Activated naive CD4-positive, alpha-beta T cell treated with anti-CD3 and anti-CD28 coated beads, Interleukin-2, amount 50 U/mL, for 72 hours (primary cell): Measurements from ENCODE around the gene GDPD5. TPM values are rescaled to one million over a fixed set of nuclear protein-coding genes. Genes with fewer than 3 reads are reported as not detected.

Experiments used
- ATAC-seq, 2 donors: fragments of 150-1000 bp; cut with Tn5 transposase; 2 replicates each; pipeline ENCODE4 v1.10.0; 2021; ENCODE audit warnings: mild to moderate bottlenecking in 2 of 2, moderate library complexity in 2 of 2
- DNase-seq, 2 donors: peaks; one replicate each; pipeline ENCODE4 v3.0.0; 2021 to 2022; ENCODE audit warnings: low spot score in 2 of 2
- H3K27ac Mint-ChIP-seq, 2 donors: one replicate each; pipeline ENCODE4 v1.8.0; 2022; ENCODE audit warnings: mild to moderate bottlenecking in 2 of 2, mixed read lengths in 2 of 2
- H3K36me3 Mint-ChIP-seq, 2 donors: one replicate each; pipeline ENCODE4 v1.8.0; 2022; ENCODE audit warnings: mixed read lengths in 2 of 2
- H3K9me3 Mint-ChIP-seq, 2 donors: one replicate each; pipeline ENCODE4 v1.8.0; 2022; ENCODE audit warnings: mixed read lengths in 2 of 2
- total RNA-seq, 2 donors: library from RNA; stranded (reverse); gene quantifications; one replicate each; pipeline ENCODE4 v1.2.3, GENCODE V29; 2022

Gene GDPD5
- total RNA-seq, 2 donors from 2014 or later: 13.4 to 22.7 TPM

GRCh38 chr11:75507571-75507970, 18.2 kb downstream of the GDPD5 start:
- ATAC-seq: no peak
- DNase-seq: no peak
- H3K27ac Mint-ChIP-seq: peak overlapping the region in 1 of 2 donors; percentile 26
- H3K36me3 Mint-ChIP-seq: no peaks in the 10 kb centered on the region
- no peaks in the 10 kb centered on the region for H3K9me3 Mint-ChIP-seq

DNA sequence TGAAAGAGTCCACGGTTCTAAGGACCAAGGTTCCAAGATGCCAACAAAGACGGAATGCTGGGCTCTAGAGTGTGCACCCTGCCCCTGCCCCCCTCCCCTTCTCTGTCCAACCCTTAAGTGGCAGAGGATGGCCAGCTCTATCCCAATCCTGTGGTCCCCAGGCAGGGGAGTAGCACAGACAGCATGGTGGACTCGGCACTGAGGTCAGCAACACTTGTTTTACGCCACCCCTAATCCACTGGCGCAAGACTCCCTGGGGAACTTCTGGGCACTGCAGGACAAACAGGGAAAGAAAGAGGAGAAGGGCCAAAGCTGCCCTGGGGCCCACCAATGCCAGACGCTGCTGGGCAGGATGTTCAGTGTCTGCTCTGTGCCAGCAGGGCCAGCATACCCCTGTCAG, 18.9 kb downstream of the GDPD5 start:
- Mint-ChIP-seq H3K27ac (no peak overlapping the region), H3K9me3 (no peaks in the 10 kb centered on the region), H3K36me3 (no peaks in the 10 kb centered on the region)
- DNase-seq: no peak
- ATAC-seq: no peak

- ATAC-seq (no peak), DNase-seq (no peak)
- H3K27ac Mint-ChIP-seq: peak overlapping the region in 1 of 2 donors; percentile 77
- H3K36me3 Mint-ChIP-seq: no peaks in the 10 kb centered on the region
- no peaks in the 10 kb centered on the region for H3K9me3 Mint-ChIP-seq
Measured at GRCh38 chr11:75505916-75506692, 19.6 kb downstream of the GDPD5 start.

- ATAC-seq (no peak), DNase-seq (no peak)
- Mint-ChIP-seq H3K36me3 (no peaks in the 10 kb centered on the region), H3K9me3 (no peaks in the 10 kb centered on the region), H3K27ac (no peak overlapping the region)
Measured at GRCh38 chr11:75504501-75504900, 21.2 kb downstream of the GDPD5 start.

DNA sequence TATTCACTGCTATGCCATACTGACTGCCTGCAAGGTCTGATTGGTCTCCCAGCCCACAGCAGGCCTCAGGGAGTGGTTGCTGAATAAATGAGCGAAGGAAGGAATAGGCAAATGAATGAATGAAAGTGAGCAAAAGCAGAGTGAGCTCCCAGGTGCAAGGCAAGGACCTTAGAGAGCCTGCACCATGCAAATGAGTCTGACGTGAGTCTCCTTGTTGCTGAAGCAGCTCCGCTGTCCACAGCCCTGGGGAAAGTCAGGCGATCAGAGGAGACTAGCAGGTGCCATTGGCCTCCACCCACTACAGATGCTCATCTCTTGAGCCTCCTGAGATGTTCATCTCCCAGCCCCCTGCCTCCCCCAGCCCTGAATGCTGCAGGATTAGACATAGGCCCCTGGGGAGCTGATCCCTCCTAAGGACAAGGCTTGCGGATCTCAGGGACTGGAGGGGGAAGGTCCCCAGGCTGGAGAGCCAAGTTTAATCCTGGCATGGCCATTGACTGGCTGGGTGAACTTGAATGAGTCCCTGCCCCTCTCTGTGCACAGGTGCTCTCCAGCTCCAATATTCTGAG, 22.1 kb downstream of the GDPD5 start:
- DNase-seq: no peak
- no peak overlapping the region for H3K27ac Mint-ChIP-seq
- H3K36me3 Mint-ChIP-seq: no peaks in the 10 kb centered on the region
- ATAC-seq: no peak
- H3K9me3 Mint-ChIP-seq: no peaks in the 10 kb centered on the region

DNA sequence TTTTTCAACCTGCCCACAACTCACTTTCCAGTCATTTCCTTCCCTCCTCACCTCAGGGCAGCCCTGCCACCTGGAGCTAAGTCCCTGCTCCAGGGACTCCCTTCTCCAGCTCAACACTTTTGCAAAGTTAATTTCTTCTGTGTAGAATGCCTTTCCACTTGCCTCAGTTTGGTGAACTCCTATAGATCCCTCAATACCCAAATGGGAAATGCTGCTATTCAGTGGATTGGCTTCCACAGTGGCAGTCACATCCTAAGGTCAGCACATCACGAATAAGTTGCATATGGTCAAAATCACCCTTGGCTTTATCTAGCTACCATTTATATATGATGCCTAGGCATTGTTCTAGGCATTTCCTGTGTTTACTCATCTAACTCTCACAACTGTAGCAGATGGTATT, 23.6 kb downstream of the GDPD5 start:
- DNase-seq (no peak), ATAC-seq (no peak)
- Mint-ChIP-seq H3K9me3 (no peaks in the 10 kb centered on the region), H3K27ac (no peak overlapping the region), H3K36me3 (no peaks in the 10 kb centered on the region)

- Mint-ChIP-seq H3K36me3 (no peaks in the 10 kb centered on the region), H3K27ac (no peak overlapping the region), H3K9me3 (no peaks in the 10 kb centered on the region)
- ATAC-seq (no peak), DNase-seq (no peak)
Measured at GRCh38 chr11:75500742-75501141, 25.0 kb downstream of the GDPD5 start.

GRCh38 chr11:75499423-75500190, 26.1 kb downstream of the GDPD5 start:
- Mint-ChIP-seq H3K27ac (peak overlapping the region in 1 of 2 donors; percentile 47), H3K36me3 (no peaks in the 10 kb centered on the region), H3K9me3 (no peaks in the 10 kb centered on the region)
- DNase-seq (no peak), ATAC-seq (no peak)

DNA sequence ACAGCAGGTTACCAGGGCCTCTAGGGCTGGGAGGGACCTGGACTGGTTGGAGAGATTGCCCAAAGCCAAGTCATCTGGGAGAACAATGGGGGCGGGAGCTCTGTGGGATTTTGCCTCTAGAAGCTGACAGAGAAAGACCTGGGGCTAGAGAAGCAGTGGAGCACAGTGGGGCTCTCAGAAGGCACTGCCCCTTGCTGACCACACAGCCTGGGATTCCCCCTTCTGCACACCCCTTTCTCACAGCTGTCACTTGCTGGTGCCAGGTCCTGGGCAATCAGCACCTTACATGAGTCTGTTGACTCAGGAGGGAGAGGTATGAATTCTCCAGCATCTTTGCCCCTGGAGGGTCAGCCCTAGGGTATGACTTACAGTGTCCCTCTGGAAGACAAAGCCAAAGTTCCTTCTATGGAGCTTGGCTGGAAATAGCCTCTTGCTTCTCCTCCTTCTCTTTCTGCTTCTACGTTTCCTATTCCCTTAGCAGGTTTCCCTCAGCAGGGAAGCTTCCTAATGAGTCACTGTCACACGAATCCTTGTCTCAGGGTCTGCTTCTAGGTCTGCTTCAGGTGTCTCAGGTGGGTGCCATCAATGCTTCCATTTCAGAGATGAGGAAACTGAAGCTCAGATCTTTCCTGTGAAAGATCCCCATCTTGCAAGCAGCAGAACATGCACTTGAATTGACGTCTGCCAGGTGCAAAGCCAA, 27.0 kb downstream of the GDPD5 start:
- ATAC-seq (peak in 1 of 2 donors; percentile 38), DNase-seq (no peak)
- Mint-ChIP-seq H3K27ac (peak overlapping the region in 1 of 2 donors; percentile 11), H3K36me3 (no peaks in the 10 kb centered on the region), H3K9me3 (no peaks in the 10 kb centered on the region)

DNA sequence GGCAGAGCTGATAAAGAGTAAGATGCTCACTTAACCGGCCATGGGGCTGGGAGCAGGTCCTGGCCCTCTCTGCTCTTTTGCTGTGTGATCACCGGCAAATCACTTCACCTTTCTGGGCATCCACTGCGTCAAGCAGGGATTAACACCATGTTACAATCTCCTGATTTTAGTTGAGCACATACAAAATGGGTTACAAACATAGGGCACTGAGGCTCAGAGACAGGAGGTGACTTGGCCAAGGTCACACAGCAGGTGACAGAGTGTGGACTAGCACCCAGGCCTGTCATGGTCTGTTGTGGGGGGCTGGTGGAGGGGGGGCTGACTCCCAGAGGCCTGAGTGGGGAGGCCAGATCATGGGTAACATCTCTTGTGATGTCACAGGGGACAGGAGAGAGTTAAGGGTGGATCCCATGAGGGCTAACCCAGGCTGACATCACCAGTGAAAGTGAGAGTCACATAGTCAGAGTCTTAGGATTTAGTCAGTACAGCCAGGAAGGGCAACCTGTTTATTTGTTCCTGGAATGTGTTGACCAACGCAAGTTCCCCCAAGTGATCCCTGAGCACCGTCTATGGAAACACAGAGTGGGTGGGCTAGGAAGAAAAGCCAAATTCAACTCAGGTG, 27.8 kb downstream of the GDPD5 start:
- Mint-ChIP-seq H3K27ac (no peak overlapping the region), H3K36me3 (no peaks in the 10 kb centered on the region), H3K9me3 (no peaks in the 10 kb centered on the region)
- DNase-seq: no peak
- ATAC-seq: peak; percentile 70 to 89

GRCh38 chr11:75496305-75496752, 29.4 kb downstream of the GDPD5 start:
- ATAC-seq (no peak), DNase-seq (no peak)
- Mint-ChIP-seq H3K9me3 (no peaks in the 10 kb centered on the region), H3K36me3 (no peaks in the 10 kb centered on the region), H3K27ac (no peak overlapping the region)

GRCh38 chr11:75495749-75496304, 29.9 kb downstream of the GDPD5 start:
- Mint-ChIP-seq H3K36me3 (no peaks in the 10 kb centered on the region), H3K9me3 (no peaks in the 10 kb centered on the region), H3K27ac (no peak overlapping the region)
- DNase-seq (no peak), ATAC-seq (no peak)

DNA sequence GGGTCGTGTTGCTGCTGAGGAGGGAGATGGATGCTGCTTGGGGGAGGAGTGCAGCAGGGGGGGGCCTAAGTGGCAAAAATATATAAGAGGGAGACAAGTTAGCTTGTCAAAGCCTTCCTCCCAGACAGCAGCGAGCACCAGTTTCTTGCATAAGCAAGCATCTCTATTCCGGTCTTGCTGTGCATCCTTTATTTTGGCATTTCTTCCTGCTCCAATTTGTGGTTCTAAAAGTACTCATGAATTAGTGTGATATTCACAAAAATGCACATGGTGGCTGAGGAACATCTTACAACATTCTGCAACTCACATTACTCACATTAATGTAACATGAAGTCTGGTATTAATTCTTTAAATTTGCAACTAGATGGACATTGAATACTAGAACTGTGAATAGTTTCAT, 32.1 kb downstream of the GDPD5 start:
- H3K27ac Mint-ChIP-seq: peak overlapping the region in 1 of 2 donors; percentile 85
- DNase-seq: no peak
- no peaks in the 10 kb centered on the region for H3K9me3 Mint-ChIP-seq
- no peaks in the 10 kb centered on the region for H3K36me3 Mint-ChIP-seq
- ATAC-seq: no peak

DNA sequence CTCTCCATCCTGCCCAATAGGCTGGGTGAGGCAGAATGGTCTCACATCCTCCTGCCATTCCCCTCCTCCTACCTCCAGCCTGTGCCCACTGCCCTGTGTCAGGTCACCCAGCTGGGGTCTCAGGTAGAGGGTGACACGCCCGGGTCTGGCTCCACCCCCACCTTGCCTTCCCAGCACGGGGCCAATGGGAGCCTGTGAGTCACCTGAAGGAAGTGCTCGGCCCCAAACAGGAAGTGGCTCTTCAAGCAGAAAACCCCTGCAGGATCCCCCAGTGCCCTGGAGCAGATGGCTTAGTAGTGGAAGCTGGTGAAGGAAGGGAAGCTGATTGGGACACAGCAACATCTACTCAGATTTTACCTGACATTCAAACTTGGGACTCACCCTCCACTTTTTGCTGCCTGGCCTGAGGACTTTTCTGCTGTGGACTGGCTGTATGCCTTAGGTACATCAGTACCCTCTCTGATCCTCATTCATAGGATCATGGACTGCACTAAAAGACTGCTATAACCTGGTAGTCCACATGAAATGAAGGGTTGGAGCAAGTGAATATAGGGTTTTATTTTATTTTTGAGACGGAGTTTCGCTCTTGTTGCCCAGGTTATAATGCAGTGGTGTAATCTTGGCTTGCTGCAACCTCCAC, 33.4 kb downstream of the GDPD5 start:
- Mint-ChIP-seq H3K36me3 (no peaks in the 10 kb centered on the region), H3K9me3 (no peaks in the 10 kb centered on the region), H3K27ac (peak overlapping the region; percentile 72 to 85)
- ATAC-seq (peak; percentile 90 to 96), DNase-seq (peak; percentile 51 to 66)

GRCh38 chr11:75491465-75491864, 34.3 kb downstream of the GDPD5 start:
- peak overlapping the region in 1 of 2 donors; percentile 85 for H3K27ac Mint-ChIP-seq
- no peak for DNase-seq
- peak in 1 of 2 donors; percentile 33 for ATAC-seq
- no peaks in the 10 kb centered on the region for H3K36me3 Mint-ChIP-seq
- H3K9me3 Mint-ChIP-seq: no peaks in the 10 kb centered on the region
